Erythroblast (primary cell): Measurements from ENCODE around the gene PANK3.

Experiments
- DNase-seq, 2 experiments: peaks; one replicate each; lab custom pipeline; 2025; lab: John Stamatoyannopoulos, UW
- GATA1 ChIP-seq: IDR thresholded peaks from 2 replicates; pipeline ENCODE4 v1.6.1; 2011; ENCODE audit warnings: low read depth, mild to moderate bottlenecking, control low read depth, low read length, moderate library complexity
- POLR2A ChIP-seq: IDR thresholded peaks from 2 replicates; pipeline ENCODE4 v1.6.1; 2011; ENCODE audit warnings: mild to moderate bottlenecking, low read length

PANK3 gene

DNA sequence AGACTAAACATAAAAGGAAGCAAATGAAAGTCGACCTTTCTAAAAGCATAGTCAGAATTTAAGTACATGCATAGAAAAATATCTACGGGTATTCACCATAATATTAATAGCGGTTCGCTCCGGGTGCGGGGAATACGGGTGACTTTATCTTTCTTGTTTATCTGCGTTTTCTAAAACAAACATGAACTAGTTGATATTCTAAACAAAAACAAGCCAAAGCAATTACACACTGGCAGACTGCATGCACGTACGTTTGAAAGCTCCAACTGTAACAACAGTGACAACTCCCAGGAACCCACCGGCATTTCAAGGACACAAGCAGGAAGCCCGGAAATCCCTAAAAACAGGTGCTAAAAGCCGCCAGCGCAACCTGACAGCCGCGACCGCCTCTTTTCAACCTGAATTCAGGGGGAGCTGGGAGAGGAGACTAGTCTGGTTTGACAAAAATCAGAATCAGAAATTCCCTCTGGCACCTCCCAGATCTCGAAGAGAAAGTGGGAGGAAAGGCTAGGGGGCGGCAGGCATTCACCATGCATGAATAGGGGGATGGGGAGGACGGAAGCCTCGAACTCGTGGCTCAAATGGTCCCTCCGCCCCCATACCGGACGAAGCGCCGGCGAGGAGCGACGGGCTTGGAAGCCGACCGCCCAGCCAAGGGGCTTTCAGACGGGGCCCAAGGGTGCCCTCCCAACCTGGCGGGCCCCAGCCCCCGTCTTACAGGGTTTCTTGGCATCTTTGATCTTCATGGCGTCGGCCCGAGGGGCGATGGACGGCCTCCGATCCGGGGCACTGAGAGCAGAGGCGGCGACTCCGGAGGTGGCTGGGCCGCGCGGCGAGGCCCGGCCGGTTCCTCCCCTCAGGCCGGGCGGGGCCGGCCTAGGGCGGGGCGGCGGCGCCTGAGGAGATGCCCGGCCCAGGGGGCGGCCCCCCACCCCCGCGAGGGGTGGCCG lies at the start of gene PANK3:
TSS of gene PANK3 (minus strand) at position 831 of the 950 bp plus-strand sequence. CDS start at position 746, 85 bp downstream.
- DNase-seq: peak; percentile 92 to 94
- TF ChIP-seq POLR2A: no peak
- TF ChIP-seq GATA1: no peak

DNA sequence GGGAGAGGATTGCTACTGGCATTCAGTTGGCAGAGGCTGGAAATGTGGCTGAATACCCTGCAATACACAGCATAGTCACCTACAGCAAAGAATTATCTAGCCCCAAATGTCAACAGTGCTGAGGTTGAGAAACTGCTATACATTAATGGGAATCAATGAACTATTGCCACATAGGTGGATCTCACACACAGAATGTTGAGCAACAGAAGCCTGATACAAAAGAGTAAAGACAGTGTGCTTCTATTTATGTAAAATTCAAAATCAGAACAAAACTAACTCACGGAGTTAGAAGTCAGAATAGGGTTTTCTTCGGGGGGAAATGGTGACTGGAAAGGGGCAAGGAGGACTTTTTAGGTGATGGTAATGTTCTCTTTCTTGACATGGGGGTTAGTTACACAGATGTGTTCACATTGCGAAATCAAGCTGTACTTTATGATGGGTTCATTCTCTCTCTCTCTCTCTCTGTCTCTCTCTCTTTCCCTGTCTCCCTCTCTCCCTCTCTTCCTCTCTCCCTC lies 45.7 kb upstream of the PANK3 start:
- TF ChIP-seq POLR2A (no peak), GATA1 (no peak)
- no peak for DNase-seq

DNA sequence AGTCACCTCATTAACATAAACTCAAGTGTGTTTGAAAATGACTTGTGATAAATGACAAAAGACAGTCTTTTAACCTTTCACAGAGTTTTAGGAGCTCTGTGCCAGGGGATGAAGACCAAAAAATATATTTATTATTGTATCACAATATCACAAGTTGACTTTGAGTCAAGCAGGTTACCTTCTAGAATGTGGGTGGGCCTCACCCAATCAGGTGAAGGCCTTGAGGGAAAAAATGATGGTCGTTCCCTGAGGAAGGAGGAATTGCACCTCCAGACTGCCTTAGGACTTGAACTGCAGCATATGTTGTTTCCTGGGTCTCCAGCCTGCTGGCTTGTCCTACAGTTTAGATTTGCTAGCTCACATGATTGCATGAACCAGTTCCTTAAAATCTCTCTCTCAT lies 41.6 kb upstream of the PANK3 start:
- DNase-seq: no peak
- TF ChIP-seq GATA1 (no peak), POLR2A (no peak)

DNA sequence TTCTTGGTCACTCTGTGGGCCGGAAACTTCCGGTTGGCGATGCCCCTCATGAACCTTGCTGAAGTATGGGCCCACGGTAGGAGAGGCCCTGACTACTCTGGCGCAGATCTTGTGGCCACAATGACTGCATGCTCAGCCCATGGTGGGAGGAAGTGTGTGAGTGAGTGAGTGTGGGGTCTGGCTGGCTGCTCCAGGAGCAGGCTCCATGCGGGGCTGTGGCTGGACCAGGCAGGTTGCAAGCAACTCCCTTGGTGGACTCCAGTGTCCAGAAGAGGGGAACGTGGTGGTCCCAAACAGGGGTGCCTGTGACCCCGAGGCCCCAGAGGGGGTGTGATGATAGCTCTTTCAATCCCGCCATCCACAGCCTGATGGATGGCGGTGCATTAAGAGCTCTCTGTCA lies 35.5 kb upstream of the PANK3 start:
- no peak for DNase-seq
- TF ChIP-seq GATA1 (no peak), POLR2A (no peak)

DNA sequence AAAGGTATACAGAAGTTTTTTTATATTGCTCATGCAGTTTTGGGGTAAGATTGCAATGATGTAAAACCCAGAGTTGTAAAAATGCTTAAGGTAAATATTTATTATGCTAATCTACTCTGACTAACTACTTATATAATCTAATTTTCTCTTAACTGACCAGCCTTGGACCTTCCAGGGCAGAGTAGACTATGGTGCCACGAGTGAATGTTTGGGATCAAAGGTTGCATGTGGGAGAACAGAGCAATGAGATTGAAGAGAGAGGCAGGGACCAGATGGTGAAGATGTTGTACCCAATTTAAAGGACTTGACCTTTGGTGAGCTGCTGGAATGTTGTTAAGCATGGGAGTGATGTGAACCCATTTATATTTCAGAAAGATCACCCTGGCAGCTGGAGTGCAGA lies 34.8 kb upstream of the PANK3 start:
- TF ChIP-seq POLR2A (no peak), GATA1 (no peak)
- no peak for DNase-seq

DNA sequence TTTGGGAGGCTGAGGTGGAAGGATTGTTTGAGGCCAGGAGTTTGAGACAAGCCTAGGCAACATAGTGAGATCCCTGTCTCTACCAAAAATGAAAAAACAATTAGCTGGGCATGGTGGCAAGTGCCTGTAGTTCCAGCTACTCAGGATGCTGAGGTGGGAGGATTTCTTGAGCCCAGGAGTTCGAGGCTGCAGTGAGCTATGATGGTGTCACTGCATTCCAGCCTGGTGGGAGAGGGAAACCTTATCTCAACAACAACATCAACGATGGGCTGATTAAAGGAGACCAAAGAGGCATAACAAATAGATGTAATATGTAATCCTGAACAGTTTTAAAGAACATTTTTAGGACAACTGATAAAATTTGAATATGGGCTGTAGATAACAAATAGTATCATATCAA lies 34.2 kb upstream of the PANK3 start:
- no peak for TF ChIP-seq POLR2A
- TF ChIP-seq GATA1: no peak
- DNase-seq: no peak

DNA sequence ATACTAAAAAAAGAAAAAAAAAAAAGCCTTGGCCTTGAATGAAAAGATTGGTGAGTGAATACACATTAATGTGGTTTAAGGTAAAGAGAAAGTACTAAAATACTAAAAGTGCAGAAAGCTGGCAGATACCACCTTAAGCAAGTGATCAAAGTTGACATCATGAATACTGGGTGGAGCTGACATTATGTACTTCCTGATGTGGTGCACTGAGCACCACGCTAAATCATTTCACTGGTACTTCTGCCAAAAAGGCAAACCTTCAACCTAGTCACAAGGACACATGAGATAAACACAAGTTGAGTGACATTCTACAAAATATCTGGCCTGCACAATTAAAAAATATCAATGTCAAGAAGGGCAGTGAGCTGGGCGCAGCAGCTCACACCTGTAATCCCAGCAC lies 33.8 kb upstream of the PANK3 start:
- DNase-seq: no peak
- TF ChIP-seq GATA1 (no peak), POLR2A (no peak)

DNA sequence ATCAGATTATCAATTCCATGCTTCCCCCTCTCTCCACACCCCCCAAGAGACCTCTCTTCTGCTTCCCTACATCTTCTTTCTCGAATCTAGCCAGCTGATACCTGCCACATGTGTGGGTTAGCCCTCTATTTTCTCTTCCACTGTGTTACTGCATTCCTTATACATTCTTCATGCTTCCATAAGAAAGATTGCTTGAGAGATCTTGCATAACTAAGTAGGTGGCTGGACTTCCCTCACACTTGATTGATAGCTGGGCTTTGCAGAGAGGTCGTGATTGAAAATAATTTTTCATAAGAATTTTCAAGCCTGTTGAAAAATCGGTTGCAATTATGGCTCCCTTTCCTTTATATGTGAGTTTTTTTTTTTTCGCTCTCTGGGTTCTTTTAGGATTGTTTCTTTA lies 33.0 kb upstream of the PANK3 start:
- DNase-seq: no peak

DNA sequence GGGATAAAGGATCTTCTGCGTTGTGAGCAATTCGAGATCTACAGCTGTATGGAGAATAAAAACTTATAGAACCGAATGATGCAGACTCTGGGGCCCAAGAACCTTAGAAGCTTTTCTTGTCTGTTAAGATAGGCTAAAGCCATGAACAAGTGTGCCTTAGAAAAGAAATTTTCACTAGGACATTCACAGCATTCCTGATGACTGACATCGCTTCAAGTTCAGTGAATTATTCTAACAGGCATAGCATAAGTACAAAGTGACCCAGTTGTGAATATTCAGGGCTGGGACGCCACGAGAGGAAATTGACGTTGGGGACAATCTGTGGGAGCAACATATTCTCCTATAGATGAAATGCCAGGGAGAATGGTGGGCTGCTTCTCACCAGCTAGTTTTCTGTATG lies 32.0 kb upstream of the PANK3 start:
- no peak for TF ChIP-seq POLR2A
- TF ChIP-seq GATA1: no peak
- no peak for DNase-seq

More for the DNA sequence above, 33.0 kb upstream of the PANK3 start:
- no peak for TF ChIP-seq GATA1
- TF ChIP-seq POLR2A: no peak

DNA sequence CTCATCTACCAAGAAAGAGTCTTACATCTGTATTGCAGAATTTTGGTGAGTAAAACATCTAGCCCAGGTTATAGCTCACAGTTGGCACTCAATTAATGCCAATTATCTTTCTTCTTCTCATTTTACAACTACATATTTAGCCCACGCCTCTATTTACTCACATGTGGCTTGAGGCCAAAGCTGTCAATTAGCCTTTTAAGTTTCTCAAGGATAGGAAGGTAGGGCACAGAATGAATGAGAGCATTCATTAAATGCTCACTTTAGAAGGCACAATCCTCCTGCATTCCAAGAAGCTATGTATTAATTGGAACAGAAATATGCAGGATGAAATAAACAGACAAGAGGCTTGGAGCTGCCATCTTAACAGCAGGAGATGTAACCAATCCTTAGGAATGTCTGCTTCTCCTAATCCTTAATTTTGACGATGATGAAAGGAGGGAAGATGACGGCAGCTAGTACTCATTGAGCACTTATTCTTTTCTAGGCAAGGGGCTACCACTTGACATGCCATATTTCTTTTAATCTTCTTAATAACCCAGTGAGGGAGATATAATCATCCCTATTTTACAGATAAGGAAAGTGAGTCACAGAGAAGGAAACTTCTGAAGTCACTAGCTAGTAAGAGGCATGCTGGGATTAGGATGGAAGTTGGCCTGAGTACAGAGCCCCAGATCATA lies 30.8 kb upstream of the PANK3 start:
- TF ChIP-seq POLR2A (no peak), GATA1 (no peak)
- DNase-seq: no peak

DNA sequence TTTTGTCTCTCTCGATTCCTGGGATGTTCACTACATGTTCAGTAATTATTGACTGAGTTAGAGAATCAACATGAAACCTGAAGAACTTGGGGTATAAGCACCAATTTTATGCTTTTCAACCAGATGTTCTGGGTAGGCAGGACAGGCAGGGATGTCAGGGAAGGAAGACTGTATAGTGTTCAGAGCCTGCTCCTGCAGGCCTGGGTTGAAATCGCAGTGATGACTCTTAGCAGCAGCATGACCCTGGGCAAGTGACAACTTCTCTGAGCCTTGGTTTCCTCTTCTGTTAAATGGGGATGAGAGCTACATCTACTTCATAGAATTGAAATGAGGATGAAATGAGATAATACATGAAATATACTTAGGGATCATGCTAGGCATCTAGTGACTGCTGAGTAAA lies 29.7 kb upstream of the PANK3 start:
- TF ChIP-seq GATA1 (no peak), POLR2A (no peak)
- DNase-seq: no peak

DNA sequence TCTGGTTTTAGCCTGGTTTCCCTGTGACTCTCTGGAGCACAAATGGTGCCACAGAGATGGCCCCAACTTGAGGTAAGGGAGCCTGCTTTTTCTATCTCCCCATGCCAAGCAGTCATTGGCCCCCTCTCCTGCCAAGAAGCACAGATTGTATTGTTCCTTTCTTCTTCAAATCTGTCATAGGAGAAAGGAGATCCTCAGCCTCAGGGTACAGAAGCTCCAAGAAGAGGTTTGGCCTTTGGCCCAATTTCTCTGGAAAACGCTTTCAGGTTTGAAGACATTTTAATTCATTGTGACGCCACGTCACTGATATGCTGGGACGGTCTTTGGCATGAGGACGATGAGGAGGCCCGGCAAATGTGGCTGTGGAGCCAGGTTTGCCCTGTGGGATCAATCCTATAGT lies 29.2 kb upstream of the PANK3 start:
- TF ChIP-seq GATA1 (no peak), POLR2A (no peak)
- no peak for DNase-seq

DNA sequence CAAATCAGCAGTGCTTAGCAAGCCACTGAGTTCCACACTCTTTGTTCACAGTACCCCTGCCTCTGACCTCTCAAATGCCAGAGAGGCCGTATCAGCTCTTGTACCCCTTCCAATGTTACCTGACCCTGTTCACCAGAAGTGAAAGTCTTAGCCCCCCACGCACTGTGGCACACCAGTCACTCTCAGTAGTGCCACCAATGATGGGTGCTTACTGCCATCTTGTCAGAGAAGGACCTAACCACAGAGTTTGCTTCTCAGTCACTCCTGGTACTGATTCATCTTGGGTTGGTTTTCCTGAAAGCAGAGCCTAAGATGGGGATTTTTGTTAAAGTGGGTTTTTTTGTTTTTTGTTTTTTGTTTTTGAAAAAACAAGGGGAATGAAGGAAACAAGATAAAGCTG lies 28.8 kb upstream of the PANK3 start:
- DNase-seq: no peak
- TF ChIP-seq GATA1: no peak
- no peak for TF ChIP-seq POLR2A

DNA sequence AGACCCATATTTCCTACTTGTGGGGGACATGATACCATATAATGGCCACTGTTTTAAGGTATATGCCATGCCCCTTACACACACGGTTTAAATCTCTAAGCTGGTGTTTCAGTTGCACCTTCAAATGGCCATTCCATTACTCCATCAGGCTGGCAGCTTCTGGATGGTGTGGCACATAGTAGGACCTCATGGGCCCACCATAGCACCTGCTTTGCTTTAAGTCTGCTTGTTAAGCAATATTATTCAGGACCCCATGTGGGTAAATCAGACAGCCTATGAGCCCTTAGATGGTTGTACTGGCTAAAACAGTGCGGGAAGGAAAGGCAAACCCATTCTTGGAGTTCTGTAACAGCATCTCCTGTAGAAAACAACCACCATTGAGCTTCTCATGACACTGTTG lies 27.4 kb upstream of the PANK3 start:
- TF ChIP-seq POLR2A (no peak), GATA1 (no peak)
- no peak for DNase-seq
